Sigmoid colon (tissue), 4 donors: Measurements from ENCODE around the gene DNAJC10.
"Not testable (repeated sequence)": the region's sequence is repeated elsewhere in the genome, so short reads cannot be mapped to it uniquely, and the experiment has no call there.

Source experiments
- CTCF ChIP-seq, 4 experiments: fragments of 450-650 bp in 3 of 4; fragments of 200-600 bp in 1 of 4; IDR thresholded peaks; one replicate each; pipeline ENCODE4 v1.5.1; 2016 to 2019; ENCODE audit warnings: antibody characterized with exemption in 4 of 4, mild to moderate bottlenecking in 3 of 4, moderate library complexity in 2 of 4
- EP300 ChIP-seq, 4 donors: sonication (generic); formaldehyde crosslinking; IDR thresholded peaks; one replicate each; pipeline ENCODE4 v1.6.1; 2017; ENCODE audit warnings: antibody characterized with exemption in 4 of 4
- POLR2A ChIP-seq, 2 donors: fragments of 450-650 bp; IDR thresholded peaks; one replicate each; pipeline ENCODE4 v1.6.1; 2016; ENCODE audit warnings: antibody characterized with exemption in 2 of 2, mild to moderate bottlenecking in 2 of 2, moderate library complexity in 2 of 2
- POLR2AphosphoS5 ChIP-seq, 4 donors: sonication (generic); formaldehyde crosslinking; IDR thresholded peaks; one replicate each; pipeline ENCODE4 v1.6.1; 2017; ENCODE audit warnings: antibody characterized with exemption in 4 of 4

- not testable (repeated sequence) for TF ChIP-seq CTCF, POLR2A, POLR2AphosphoS5, EP300 (IDR thresholded peaks at IDR 0.05)
Observed at GRCh38 chr2:182745894-182746293, 29.8 kb downstream of the DNAJC10 start.
